Thyroid gland (tissue), 4 donors: ENCODE data around the gene IRF2. TPM values are rescaled to one million over a fixed set of nuclear protein-coding genes. Genes with fewer than 3 reads are reported as not detected.
A peak's percentile ranks its signal among the peaks of the same experiment; 100 is the strongest.

ENCODE experiments used
- DNase-seq, 2 donors: peaks; one replicate each; pipeline ENCODE4 v3.0.0-alpha.2; 2019
- H3K27ac ChIP-seq, 3 donors: fragments of 200-600 bp; sonication (generic); 1 replicate in 2 of 3; 2 replicates in 1 of 3; pipeline ENCODE4 v1.5.1; 2016 to 2019; ENCODE audit warnings: mild to moderate bottlenecking in 1 of 3, moderate library complexity in 1 of 3
- H3K27me3 ChIP-seq: fragments of 200-600 bp; sonication (generic); one replicate; pipeline ENCODE4 v1.5.1; 2019
- H3K36me3 ChIP-seq, 2 donors: fragments of 200-600 bp; sonication (generic); one replicate each; pipeline ENCODE4 v1.5.1; 2016 to 2019
- H3K4me1 ChIP-seq, 2 donors: fragments of 200-600 bp; sonication (generic); one replicate each; pipeline ENCODE4 v1.5.1; 2017 to 2019
- H3K4me3 ChIP-seq, 3 donors: fragments of 200-600 bp; sonication (generic); replicated peaks in 1 of 3; 1 replicate in 2 of 3; 2 replicates in 1 of 3; pipeline ENCODE4 v1.5.1; 2016; ENCODE audit warnings: mild to moderate bottlenecking in 1 of 3
- H3K9me3 ChIP-seq: fragments of 200-600 bp; sonication (generic); one replicate; pipeline ENCODE4 v1.5.1; 2017
- POLR2A ChIP-seq, 2 donors: fragments of 450-650 bp; IDR thresholded peaks; one replicate each; pipeline ENCODE4 v1.6.1; 2017; ENCODE audit warnings: antibody characterized with exemption in 2 of 2, mild to moderate bottlenecking in 2 of 2, moderate library complexity in 1 of 2
- WGBS, 2 donors: methylation state at CpG; one replicate each; pipeline ENCODE4 v1.1.5; 2017; 5-methylcytosine and 5-hydroxymethylcytosine counted together
- intact Hi-C: fragments of 100-400 bp; cut with DNase I; formaldehyde crosslinking; loops from one replicate; pipeline ENCODE4 v1.15.1; 2023
- total RNA-seq, 4 donors: library from RNA; depleted of rRNA; stranded (reverse); fragments of >200 nt; gene quantifications; one replicate each; pipeline ENCODE4 v1.2.3, GENCODE V29; 2016
- TF ChIP-seq, protein P1 (sequence below), 6 experiments: fragments of 200-600 bp in 3 of 6; fragments of 450-650 bp in 3 of 6; sonication (generic) in 3 of 6; IDR thresholded peaks; one replicate each; pipeline ENCODE4 v1.5.1; 2016 to 2019; ENCODE audit warnings: antibody characterized with exemption in 6 of 6, mild to moderate bottlenecking in 2 of 6, inconsistent platforms in 1 of 6, moderate library complexity in 1 of 6

IRF2 gene
- total RNA-seq, 4 donors from 2014 or later, result 24.7 to 39.8 (median 34.5) TPM

DNA sequence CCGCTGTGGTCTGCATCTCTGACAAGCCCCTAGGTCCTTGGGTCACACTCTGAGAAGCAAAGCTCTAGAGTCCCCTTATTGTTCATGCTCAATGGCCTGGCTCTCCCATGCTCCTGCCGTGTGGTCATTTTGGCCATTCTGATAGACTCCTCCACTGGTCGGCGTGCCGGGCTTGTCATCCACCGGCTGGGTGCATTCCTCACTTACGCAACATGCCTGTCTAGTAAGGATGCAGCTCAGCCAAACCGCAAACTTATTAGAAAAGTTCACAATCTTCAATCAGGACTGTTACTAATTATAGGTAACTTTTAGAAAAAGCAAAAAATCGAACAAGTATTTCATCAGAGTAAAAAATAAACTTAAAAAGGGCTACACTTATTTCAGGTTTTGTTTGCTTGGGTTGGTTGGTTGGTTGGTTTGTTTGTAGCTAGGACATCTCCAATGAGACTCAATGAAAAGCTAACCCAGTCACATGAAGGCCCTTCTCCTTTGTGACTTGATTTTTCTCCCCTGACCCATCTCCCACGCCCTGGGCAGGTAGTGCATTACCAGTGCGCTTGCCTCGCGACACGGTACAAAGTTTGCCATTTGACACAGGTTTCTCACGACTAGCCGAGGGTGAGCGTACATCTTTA is 41.0 kb downstream of the IRF2 start:
- Histone ChIP-seq H3K4me3 (no peak overlapping the region), H3K27ac (no peak overlapping the region), H3K4me1 (peaks cover 11 to 13% of the 10 kb centered on the region in 2 donors), H3K9me3 (no peaks in the 10 kb centered on the region), H3K36me3 (no peaks in the 10 kb centered on the region), H3K27me3 (no peaks in the 10 kb centered on the region)
- WGBS, 2 donors, result 90 to 96% methylated on average over 17 of the region's 17 CpGs
- intact Hi-C loops, result no loop called here
- TF ChIP-seq, protein P1, sequence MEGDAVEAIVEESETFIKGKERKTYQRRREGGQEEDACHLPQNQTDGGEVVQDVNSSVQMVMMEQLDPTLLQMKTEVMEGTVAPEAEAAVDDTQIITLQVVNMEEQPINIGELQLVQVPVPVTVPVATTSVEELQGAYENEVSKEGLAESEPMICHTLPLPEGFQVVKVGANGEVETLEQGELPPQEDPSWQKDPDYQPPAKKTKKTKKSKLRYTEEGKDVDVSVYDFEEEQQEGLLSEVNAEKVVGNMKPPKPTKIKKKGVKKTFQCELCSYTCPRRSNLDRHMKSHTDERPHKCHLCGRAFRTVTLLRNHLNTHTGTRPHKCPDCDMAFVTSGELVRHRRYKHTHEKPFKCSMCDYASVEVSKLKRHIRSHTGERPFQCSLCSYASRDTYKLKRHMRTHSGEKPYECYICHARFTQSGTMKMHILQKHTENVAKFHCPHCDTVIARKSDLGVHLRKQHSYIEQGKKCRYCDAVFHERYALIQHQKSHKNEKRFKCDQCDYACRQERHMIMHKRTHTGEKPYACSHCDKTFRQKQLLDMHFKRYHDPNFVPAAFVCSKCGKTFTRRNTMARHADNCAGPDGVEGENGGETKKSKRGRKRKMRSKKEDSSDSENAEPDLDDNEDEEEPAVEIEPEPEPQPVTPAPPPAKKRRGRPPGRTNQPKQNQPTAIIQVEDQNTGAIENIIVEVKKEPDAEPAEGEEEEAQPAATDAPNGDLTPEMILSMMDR (IDR thresholded peaks at IDR 0.05), result no peak
- TF ChIP-seq POLR2A (IDR thresholded peaks at IDR 0.05), result no peak
- DNase-seq, result no peak

DNA sequence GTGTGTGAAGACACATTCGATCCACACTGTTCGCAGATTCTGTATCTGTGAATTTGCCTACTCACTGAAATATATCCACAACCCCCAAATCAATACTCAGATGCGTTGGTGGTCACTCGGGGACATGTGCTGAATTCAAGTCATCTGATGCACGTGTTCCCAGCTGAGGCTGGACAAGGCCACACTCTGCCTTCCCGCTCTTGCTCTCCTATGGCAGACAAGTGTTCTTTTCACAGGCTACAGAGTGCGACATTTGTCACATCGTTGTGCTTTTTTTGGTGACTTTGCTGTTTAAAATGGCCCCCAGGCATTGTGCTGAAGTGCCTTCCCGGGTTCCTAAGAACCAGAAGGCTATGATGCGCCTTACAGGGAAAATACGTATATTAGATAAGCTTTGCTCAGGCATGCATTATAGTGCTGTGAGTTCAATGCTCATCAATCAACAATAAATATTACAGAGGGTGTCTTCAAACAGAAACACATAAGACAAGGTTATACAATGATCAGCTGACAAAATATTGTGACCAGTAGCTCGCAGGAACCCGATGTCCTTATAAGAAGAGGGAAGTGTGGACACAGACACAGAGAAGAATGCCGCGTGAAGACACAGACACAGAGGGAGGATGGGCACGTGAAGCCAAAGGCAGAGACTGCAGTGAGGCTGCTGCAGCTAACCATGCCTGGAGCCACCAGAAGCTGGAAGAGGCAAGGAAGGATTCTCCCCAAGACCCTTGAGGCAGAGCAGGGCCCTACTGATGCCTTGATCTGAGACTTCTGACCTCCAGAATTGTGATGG is 42.0 kb downstream of the IRF2 start:
- Histone ChIP-seq H3K4me1 (peaks cover 17 to 20% of the 10 kb centered on the region in 2 donors), H3K27me3 (no peaks in the 10 kb centered on the region), H3K36me3 (no peaks in the 10 kb centered on the region), H3K9me3 (no peaks in the 10 kb centered on the region), H3K4me3 (no peak overlapping the region), H3K27ac (no peak overlapping the region)
- 89 to 92% methylated on average over 16 of the region's 16 CpGs for WGBS, 2 donors
- TF ChIP-seq POLR2A (IDR thresholded peaks at IDR 0.05), result no peak
- TF ChIP-seq, protein P1 (IDR thresholded peaks at IDR 0.05), result no peak
- intact Hi-C loops, result no loop called here
- no peak for DNase-seq

DNA sequence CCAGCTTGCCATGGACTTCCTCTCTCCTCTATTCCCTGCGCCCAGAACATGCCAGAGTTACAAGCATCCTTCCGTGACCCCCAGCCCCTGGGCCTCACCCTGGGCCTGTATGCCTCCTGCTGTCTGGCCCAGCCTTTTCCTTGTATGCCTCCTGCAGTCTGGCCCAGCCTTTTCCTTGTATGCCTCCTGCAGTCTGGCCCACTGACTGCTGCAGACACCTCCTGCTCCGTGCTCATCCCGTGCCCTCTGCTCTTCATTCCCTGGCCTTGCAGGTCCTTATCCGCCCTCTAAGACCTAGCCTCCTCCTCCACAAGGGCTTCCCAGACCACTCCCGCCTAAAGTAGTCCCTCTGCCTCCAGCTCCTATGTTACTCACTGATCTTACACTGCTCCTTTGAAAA is 44.2 kb downstream of the IRF2 start:
- no peak overlapping the region for H3K27ac ChIP-seq
- H3K4me3 ChIP-seq, result no peak overlapping the region
- H3K36me3 ChIP-seq, result no peaks in the 10 kb centered on the region
- no peaks in the 10 kb centered on the region for H3K9me3 ChIP-seq
- no peaks in the 10 kb centered on the region for H3K27me3 ChIP-seq
- DNase-seq, result no peak
- peaks cover 18 to 23% of the 10 kb centered on the region in 2 donors for H3K4me1 ChIP-seq
- TF ChIP-seq, protein P1 (IDR thresholded peaks at IDR 0.05), result no peak
- no peak for TF ChIP-seq POLR2A (IDR thresholded peaks at IDR 0.05)
- WGBS, 2 donors, result 93 to 94% methylated on average over 6 of the region's 6 CpGs
- intact Hi-C loops, result no loop called here

DNA sequence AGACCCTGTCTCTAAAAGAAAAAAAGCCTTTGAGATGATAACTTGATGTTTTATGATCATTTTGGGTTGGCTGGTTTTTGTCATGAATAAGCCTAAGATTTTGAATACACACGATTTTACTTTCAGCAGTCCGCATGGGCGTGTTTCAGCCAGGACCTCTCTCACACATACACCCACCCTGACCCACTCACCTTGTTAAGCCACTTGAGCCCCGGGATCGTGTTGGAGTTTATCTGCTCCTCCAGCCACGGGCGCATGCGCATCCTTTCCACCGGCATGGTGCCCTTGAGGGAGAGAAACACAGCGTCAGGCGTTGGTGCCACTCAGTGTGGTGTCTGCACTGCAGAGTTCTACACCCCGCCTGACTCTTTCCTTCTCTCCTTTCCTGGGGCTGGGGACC is 45.6 kb downstream of the IRF2 start:
- H3K36me3 ChIP-seq, result no peaks in the 10 kb centered on the region
- intact Hi-C loops, result no loop called here
- peaks cover 14 to 25% of the 10 kb centered on the region in 2 donors for H3K4me1 ChIP-seq
- no peak overlapping the region for H3K4me3 ChIP-seq
- DNase-seq, result no peak
- 94% methylated on average over 12 of the region's 12 CpGs for WGBS, 2 donors
- no peaks in the 10 kb centered on the region for H3K9me3 ChIP-seq
- no peak for TF ChIP-seq POLR2A (IDR thresholded peaks at IDR 0.05)
- TF ChIP-seq, protein P1 (IDR thresholded peaks at IDR 0.05), result no peak
- H3K27me3 ChIP-seq, result no peaks in the 10 kb centered on the region
- H3K27ac ChIP-seq, result peak overlapping the region in 2 of 3 donors; percentile 28 to 42

DNA sequence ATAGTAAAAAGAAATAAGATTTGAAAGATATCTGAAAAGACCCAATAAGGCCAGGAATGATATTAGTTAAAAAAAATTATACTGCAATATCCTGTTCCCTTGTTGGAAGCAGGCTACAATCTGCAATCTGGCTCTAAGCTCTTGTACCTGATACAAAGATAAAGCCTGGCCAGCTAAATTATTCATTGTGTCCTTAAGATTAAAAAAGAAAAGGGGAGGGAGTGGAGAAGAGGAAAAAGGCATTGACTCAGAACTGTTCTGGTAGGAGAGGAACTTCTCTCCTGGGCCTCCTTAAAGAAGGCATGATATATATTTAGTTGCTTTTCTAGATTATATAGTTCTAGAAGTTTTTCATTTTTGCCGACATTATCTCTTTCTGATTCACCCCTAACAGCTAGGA is 46.7 kb downstream of the IRF2 start:
- DNase-seq, result no peak
- 47 to 56% methylated on average over 1 of the region's 1 CpG for WGBS, 2 donors
- intact Hi-C loops, result no loop called here
- peak overlapping the region; percentile 27 to 42 (median 28) for H3K27ac ChIP-seq
- H3K27me3 ChIP-seq, result no peaks in the 10 kb centered on the region
- peaks cover 0 to under 1% of the 10 kb centered on the region in 2 donors for H3K36me3 ChIP-seq
- TF ChIP-seq, protein P1 (IDR thresholded peaks at IDR 0.05), result no peak
- no peak for TF ChIP-seq POLR2A (IDR thresholded peaks at IDR 0.05)
- H3K9me3 ChIP-seq, result no peaks in the 10 kb centered on the region
- H3K4me1 ChIP-seq, result peaks cover 14 to 25% of the 10 kb centered on the region in 2 donors
- H3K4me3 ChIP-seq, result no peak overlapping the region
